Fibroblast of lung (primary cell): ENCODE data around the gene RTBDN. TPM values are rescaled to one million over a fixed set of nuclear protein-coding genes. Genes with fewer than 3 reads are reported as not detected.

Source experiments
- DNase-seq, 2 donors: peaks; one replicate each; pipeline versions ENCODE4 v3.0.0 to v3.0.0-alpha.2; 2010; ENCODE audit warnings: low read depth in 2 of 2
- H2AFZ ChIP-seq: 2 replicates; pipeline ENCODE4 v1.5.1; 2012; ENCODE audit warnings: low read length, control low read depth, inconsistent platforms
- H3K27ac ChIP-seq: 2 replicates; pipeline ENCODE4 v1.5.1; 2011; ENCODE audit warnings: low read length, control low read depth; ENCODE audit not compliant: insufficient read depth
- H3K27me3 ChIP-seq: 2 replicates; pipeline ENCODE4 v1.5.1; 2011; ENCODE audit warnings: mild to moderate bottlenecking, low read length; ENCODE audit not compliant: control insufficient read depth, insufficient read depth
- H3K36me3 ChIP-seq: 2 replicates; pipeline ENCODE4 v1.5.1; 2011; ENCODE audit warnings: low read length; ENCODE audit not compliant: control insufficient read depth, insufficient read depth
- H3K4me1 ChIP-seq: 2 replicates; pipeline ENCODE4 v1.5.1; 2011; ENCODE audit warnings: low read length; ENCODE audit not compliant: control insufficient read depth, insufficient read depth; ENCODE audit errors: extremely low read depth
- H3K4me2 ChIP-seq: 2 replicates; pipeline ENCODE4 v1.5.1; 2011; ENCODE audit warnings: low read length, control low read depth; ENCODE audit not compliant: insufficient read depth; ENCODE audit errors: extremely low read depth
- H3K4me3 ChIP-seq, 4 experiments: fragments of 200-600 bp in 1 of 4; sonication (generic) in 1 of 4; replicated peaks in 1 of 4; 2 replicates each; pipeline ENCODE4 v1.5.1; 2011 to 2016; ENCODE audit warnings: low read length in 4 of 4, low read depth in 3 of 4, mild to moderate bottlenecking in 3 of 4, control low read depth in 2 of 4, inconsistent platforms in 1 of 4, mixed read lengths in 1 of 4; ENCODE audit not compliant: insufficient read depth in 1 of 4; ENCODE audit errors: control extremely low read depth in 1 of 4
- H3K79me2 ChIP-seq: 2 replicates; pipeline ENCODE4 v1.5.1; 2012; ENCODE audit warnings: mild to moderate bottlenecking, low read length, inconsistent platforms; ENCODE audit not compliant: control insufficient read depth, insufficient read depth
- H3K9ac ChIP-seq: 2 replicates; pipeline ENCODE4 v1.5.1; 2011; ENCODE audit warnings: mild to moderate bottlenecking, low read length, control low read depth; ENCODE audit not compliant: insufficient read depth
- H3K9me3 ChIP-seq: 2 replicates; pipeline ENCODE4 v1.5.1; 2012; ENCODE audit warnings: low read depth, low read length; ENCODE audit not compliant: control insufficient read depth, insufficient read depth
- H4K20me1 ChIP-seq: 2 replicates; pipeline ENCODE4 v1.5.1; 2011; ENCODE audit warnings: low read length; ENCODE audit not compliant: control insufficient read depth, insufficient read depth; ENCODE audit errors: extremely low read depth
- EZH2 ChIP-seq: IDR thresholded peaks from 2 replicates; pipeline ENCODE4 v1.5.1; 2012; ENCODE audit warnings: low read length, control low read depth, mild to moderate bottlenecking; ENCODE audit errors: missing control alignments
- polyA plus RNA-seq, 2 donors: library from polyadenylated mRNA; depleted of rRNA in 1 of 2; stranded (reverse) in 1 of 2; unstranded in 1 of 2; fragments of >200 nt; gene quantifications; 2 replicates each; pipeline ENCODE4 v1.2.1, GENCODE V29; 2011 to 2012; ENCODE audit warnings: missing spikeins in 1 of 2
- total RNA-seq: library from RNA; depleted of rRNA; stranded (reverse); fragments of >200 nt; gene quantifications from 2 replicates; pipeline ENCODE4 v1.2.1, GENCODE V29; 2014
- TF ChIP-seq, protein P1 (sequence below), 2 donors: IDR thresholded peaks in 1 of 2; conservative IDR thresholded peaks in 1 of 2; 1 replicate in 1 of 2; 2 replicates in 1 of 2; pipeline ENCODE4 v1.5.1; 2011 to 2012; ENCODE audit warnings: low read length in 2 of 2, control low read depth in 1 of 2, inconsistent platforms in 1 of 2, low read depth in 1 of 2, mild to moderate bottlenecking in 1 of 2

The RTBDN gene
- total and polyA plus RNA-seq, 2 donors (not counting 1 experiment from before 2014, with no cell fraction given), result not detected

DNA sequence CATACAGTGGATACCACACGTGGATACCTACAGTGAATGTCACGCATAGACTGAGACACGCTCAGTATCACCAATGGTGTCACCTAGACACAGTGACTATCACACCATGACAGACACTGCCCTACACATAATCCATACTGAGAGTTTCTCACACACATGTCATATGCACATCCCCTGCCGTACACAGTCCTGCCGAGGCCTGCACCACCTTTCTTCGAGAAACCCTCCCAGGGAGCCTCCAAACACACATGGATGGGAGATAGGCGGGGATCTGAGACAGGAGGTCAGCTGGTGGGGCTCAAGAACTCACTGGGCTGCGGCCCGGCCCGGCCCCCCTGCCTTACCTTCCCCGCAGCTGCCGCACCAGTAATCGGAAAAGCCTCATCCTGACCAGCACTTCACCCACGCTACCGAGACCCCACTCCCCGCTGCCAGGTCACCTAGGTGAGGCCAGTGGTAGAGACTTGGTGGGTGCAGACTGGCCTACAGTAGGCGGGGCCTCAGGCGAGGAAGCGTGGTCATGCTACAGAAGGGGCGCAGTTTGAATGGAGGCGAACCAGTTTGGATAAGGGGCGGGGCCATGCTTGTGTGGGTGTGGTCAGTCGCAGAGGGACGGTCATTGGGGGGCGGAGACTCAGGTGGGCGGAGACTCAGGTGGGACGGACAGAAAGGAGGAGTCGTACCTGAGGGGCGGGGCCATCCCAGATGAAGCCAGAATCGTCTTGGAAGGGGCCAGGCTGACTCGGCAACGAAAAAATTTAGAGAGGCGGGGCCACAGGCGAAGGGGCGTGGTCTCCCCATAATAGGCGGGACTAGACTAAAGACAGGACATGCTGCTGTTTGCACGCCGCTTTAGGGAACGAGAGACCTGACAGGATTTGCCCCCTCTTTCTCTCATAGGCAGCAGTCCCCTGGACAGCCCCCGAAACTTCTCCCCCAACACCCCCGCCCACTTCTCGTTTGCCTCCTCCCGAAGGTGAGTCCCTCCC is 6.0 kb upstream of the RTBDN start:
- Histone ChIP-seq H4K20me1 (no peaks in the 10 kb centered on the region), H3K36me3 (no peaks in the 10 kb centered on the region), H3K27me3 (peaks cover 52% of the 10 kb centered on the region), H2AFZ (no peak overlapping the region), H3K4me2 (peak overlapping the region; percentile 7), H3K27ac (no peak overlapping the region), H3K4me3 (peak overlapping the region in 2 of 4 experiments; percentile 1 to 32), H3K9ac (no peak overlapping the region), H3K9me3 (no peaks in the 10 kb centered on the region), H3K4me1 (peaks cover 3% of the 10 kb centered on the region), H3K79me2 (no peaks in the 10 kb centered on the region)
- TF ChIP-seq, protein P1, sequence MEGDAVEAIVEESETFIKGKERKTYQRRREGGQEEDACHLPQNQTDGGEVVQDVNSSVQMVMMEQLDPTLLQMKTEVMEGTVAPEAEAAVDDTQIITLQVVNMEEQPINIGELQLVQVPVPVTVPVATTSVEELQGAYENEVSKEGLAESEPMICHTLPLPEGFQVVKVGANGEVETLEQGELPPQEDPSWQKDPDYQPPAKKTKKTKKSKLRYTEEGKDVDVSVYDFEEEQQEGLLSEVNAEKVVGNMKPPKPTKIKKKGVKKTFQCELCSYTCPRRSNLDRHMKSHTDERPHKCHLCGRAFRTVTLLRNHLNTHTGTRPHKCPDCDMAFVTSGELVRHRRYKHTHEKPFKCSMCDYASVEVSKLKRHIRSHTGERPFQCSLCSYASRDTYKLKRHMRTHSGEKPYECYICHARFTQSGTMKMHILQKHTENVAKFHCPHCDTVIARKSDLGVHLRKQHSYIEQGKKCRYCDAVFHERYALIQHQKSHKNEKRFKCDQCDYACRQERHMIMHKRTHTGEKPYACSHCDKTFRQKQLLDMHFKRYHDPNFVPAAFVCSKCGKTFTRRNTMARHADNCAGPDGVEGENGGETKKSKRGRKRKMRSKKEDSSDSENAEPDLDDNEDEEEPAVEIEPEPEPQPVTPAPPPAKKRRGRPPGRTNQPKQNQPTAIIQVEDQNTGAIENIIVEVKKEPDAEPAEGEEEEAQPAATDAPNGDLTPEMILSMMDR (conservative IDR thresholded peaks at IDR 0.05 in 1 of 2, IDR thresholded peaks at IDR 0.05 in 1 of 2; ENCODE audit: low read depth in 1 of 2, low read length in 2 of 2), result no peak
- no peak for TF ChIP-seq EZH2
- DNase-seq, result peak; percentile 47 to 62

DNA sequence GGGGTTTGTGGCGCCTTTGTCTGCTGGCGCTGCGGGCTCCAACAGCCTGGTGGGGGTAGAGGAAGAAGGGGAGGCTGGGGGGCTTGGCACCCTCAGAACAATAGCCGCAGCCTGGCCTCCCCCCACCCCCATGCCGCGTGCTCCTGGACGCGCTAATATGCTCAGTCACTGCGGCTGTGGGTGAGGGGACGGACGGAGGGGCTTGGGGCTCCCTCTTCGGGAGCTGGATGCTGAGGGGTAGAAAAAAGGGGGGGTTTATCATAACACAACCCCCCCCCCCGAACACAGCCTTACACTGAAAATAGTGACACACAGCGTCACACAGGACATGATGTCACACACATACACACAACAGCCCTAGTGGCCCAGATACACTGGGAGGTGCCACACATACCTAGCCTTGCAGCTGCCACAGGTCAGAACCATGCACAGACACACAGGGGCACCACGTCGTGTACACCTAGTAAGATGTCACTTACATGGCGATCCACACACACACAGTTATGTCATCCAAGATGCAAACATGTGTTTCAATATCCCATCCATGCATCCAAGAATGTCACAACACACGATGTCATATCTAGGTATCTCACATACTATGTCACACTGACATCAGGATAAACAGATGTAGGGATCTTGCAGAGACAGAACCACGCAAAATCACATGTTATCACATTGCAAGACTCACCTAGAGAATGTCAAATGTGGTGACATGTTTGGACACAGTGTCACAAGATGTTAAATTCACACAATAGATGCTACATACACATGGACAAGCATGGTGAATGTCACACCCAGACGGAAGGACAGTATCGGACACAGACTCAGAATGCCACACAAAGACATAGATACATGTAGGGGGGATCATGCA is 4.7 kb upstream of the RTBDN start:
- H3K4me2 ChIP-seq, result no peak overlapping the region
- TF ChIP-seq, protein P1 (conservative IDR thresholded peaks at IDR 0.05 in 1 of 2, IDR thresholded peaks at IDR 0.05 in 1 of 2; ENCODE audit: low read depth in 1 of 2, low read length in 2 of 2), result no peak
- TF ChIP-seq EZH2, result peak; percentile 89

More for the DNA sequence above, 4.7 kb upstream of the RTBDN start:
- no peak for DNase-seq
- Histone ChIP-seq H3K27me3 (peaks cover 64% of the 10 kb centered on the region), H2AFZ (no peak overlapping the region), H3K9me3 (no peaks in the 10 kb centered on the region), H3K4me3 (no peak overlapping the region), H3K4me1 (peaks cover 3% of the 10 kb centered on the region), H3K36me3 (no peaks in the 10 kb centered on the region), H4K20me1 (no peaks in the 10 kb centered on the region), H3K9ac (no peak overlapping the region), H3K79me2 (no peaks in the 10 kb centered on the region), H3K27ac (no peak overlapping the region)
